MCF 10A (cell line): ENCODE data around the gene PDE4D. TPM values are rescaled to one million over a fixed set of nuclear protein-coding genes. Genes with fewer than 3 reads are reported as not detected.

Experiments used
- BruUV-seq: library from RNA; stranded (reverse); fragments of 400-500 nt; replicated peaks from 2 replicates; lab custom pipeline; 2021; lab: Mats Ljungman, UMichigan
- CTCF ChIA-PET: fragments of 300-600 bp; sonication (Branson Sonifier 250); formaldehyde crosslinking; extraction: SDS; loops from one replicate; lab custom pipeline; 2021; ENCODE audit warnings: antibody characterized with exemption, inconsistent platforms; lab: Yijun Ruan, JAX
- POLR2A ChIA-PET: fragments of 300-600, 350-650 bp; sonication (Branson Sonifier 250); formaldehyde crosslinking; extraction: SDS; loops from one replicate; lab custom pipeline; 2020; ENCODE audit warnings: antibody characterized with exemption, inconsistent platforms; lab: Yijun Ruan, JAX
- DNase-seq: peaks from one replicate; pipeline ENCODE4 v3.0.0-alpha.2; 2018; ENCODE audit not compliant: unreplicated experiment
- H3K27ac Mint-ChIP-seq: one replicate; pipeline ENCODE4 v1.8.0; 2022; ENCODE audit warnings: mild to moderate bottlenecking, low read depth, mixed read lengths; ENCODE audit not compliant: unreplicated experiment
- H3K27me3 Mint-ChIP-seq: one replicate; pipeline ENCODE4 v1.8.0; 2022; ENCODE audit warnings: mixed read lengths; ENCODE audit not compliant: insufficient read depth, unreplicated experiment
- H3K36me3 Mint-ChIP-seq: one replicate; pipeline ENCODE4 v1.8.0; 2022; ENCODE audit warnings: mild to moderate bottlenecking, moderate library complexity, mixed read lengths; ENCODE audit not compliant: insufficient read depth, unreplicated experiment
- H3K4me1 Mint-ChIP-seq: one replicate; pipeline ENCODE4 v1.8.0; 2022; ENCODE audit warnings: mixed read lengths; ENCODE audit not compliant: insufficient read depth, unreplicated experiment
- H3K4me3 Mint-ChIP-seq: one replicate; pipeline ENCODE4 v1.8.0; 2022; ENCODE audit warnings: mild to moderate bottlenecking, moderate library complexity, mixed read lengths; ENCODE audit not compliant: unreplicated experiment
- H3K9me3 Mint-ChIP-seq: one replicate; pipeline ENCODE4 v1.8.0; 2022; ENCODE audit warnings: mixed read lengths; ENCODE audit not compliant: unreplicated experiment
- CTCF ChIP-seq: fragments of 200-600 bp; IDR thresholded peaks from one replicate; pipeline ENCODE4 v1.8.0; 2022; ENCODE audit warnings: antibody characterized with exemption, mild to moderate bottlenecking; ENCODE audit not compliant: unreplicated experiment
- intact Hi-C: fragments of 100-400 bp; cut with micrococcal nuclease; formaldehyde crosslinking; loops from 2 replicates; pipeline ENCODE4 v1.14.1; 2022
- total RNA-seq: library from RNA; stranded (reverse); gene quantifications from 2 replicates; pipeline ENCODE4 v1.2.3, GENCODE V29; 2022

PDE4D gene
- total RNA-seq, 1 experiment from 2014 or later = 85.0 TPM

- CTCF ChIA-PET = interaction anchor here (0.5 to 3.4 kb wide), 2 partner anchors 23 to 83 kb away, joined by 3 to 12 read pairs; no protein-coding TSS in a partner anchor
These were observed 923.7 kb downstream of the PDE4D start for GRCh38 chr5:58969795-58970194.

GRCh38 chr5:58969253-58969652, 924.3 kb downstream of the PDE4D start:
- Mint-ChIP-seq H3K36me3 (peaks cover 52% of the 10 kb centered on the region), H3K4me1 (no peaks in the 10 kb centered on the region), H3K27me3 (no peaks in the 10 kb centered on the region), H3K4me3 (no peak overlapping the region), H3K27ac (no peak overlapping the region), H3K9me3 (no peaks in the 10 kb centered on the region)
- ChIA-PET POLR2A (no interaction called here), CTCF (interaction anchor here (3.4 kb wide), 1 partner anchor 82 kb away, joined by 12 read pairs; no protein-coding TSS in a partner anchor)
- intact Hi-C loops = no loop called here
- BruUV-seq = no TSS peak
- no peak for TF ChIP-seq CTCF
- DNase-seq = no peak

More at GRCh38 chr5:58969795-58970194, 923.7 kb downstream of the PDE4D start:
- intact Hi-C loops = no loop called here
- Mint-ChIP-seq H3K4me3 (no peak overlapping the region), H3K27ac (no peak overlapping the region), H3K36me3 (peaks cover 54% of the 10 kb centered on the region), H3K9me3 (no peaks in the 10 kb centered on the region), H3K27me3 (no peaks in the 10 kb centered on the region), H3K4me1 (no peaks in the 10 kb centered on the region)
- no TSS peak for BruUV-seq
- TF ChIP-seq CTCF = no peak
- DNase-seq = no peak
- POLR2A ChIA-PET = no interaction called here

GRCh38 chr5:58968350-58968749, 925.2 kb downstream of the PDE4D start:
- Mint-ChIP-seq H3K4me3 (no peak overlapping the region), H3K27ac (no peak overlapping the region), H3K36me3 (peaks cover 43% of the 10 kb centered on the region), H3K4me1 (no peaks in the 10 kb centered on the region), H3K9me3 (no peaks in the 10 kb centered on the region), H3K27me3 (no peaks in the 10 kb centered on the region)
- intact Hi-C loops = no loop called here
- ChIA-PET POLR2A (interaction anchor here (0.5 to 0.7 kb wide), 2 partner anchors 157 to 1076 kb away, joined by 3 read pairs; no protein-coding TSS in a partner anchor), CTCF (interaction anchor here (0.9 to 3.4 kb wide), 2 partner anchors 55 to 81 kb away, joined by 3 to 12 read pairs; no protein-coding TSS in a partner anchor)
- BruUV-seq = no TSS peak
- TF ChIP-seq CTCF = no peak
- no peak for DNase-seq

- no peak for DNase-seq
- CTCF ChIA-PET = interaction anchor here (0.9 to 3.4 kb wide), 2 partner anchors 54 to 81 kb away, joined by 3 to 12 read pairs; no protein-coding TSS in a partner anchor
- Mint-ChIP-seq H3K4me1 (no peaks in the 10 kb centered on the region), H3K27ac (no peak overlapping the region), H3K4me3 (no peak overlapping the region), H3K9me3 (no peaks in the 10 kb centered on the region), H3K27me3 (no peaks in the 10 kb centered on the region), H3K36me3 (peaks cover 37% of the 10 kb centered on the region)
- TF ChIP-seq CTCF = no peak
- intact Hi-C loops = no loop called here
- POLR2A ChIA-PET = no interaction called here
- BruUV-seq = TSS peak; percentile 3
These were observed 925.8 kb downstream of the PDE4D start for GRCh38 chr5:58967597-58968281.
